Cardiac fibroblast (primary cell): ENCODE measurements around the gene MTHFD2L.
A peak's percentile ranks its signal among the peaks of the same experiment; 100 is the strongest.

Source experiments
- DNase-seq, 2 donors: peaks; one replicate each; pipeline versions ENCODE4 v3.0.0 to v3.0.0-alpha.2; 2010; ENCODE audit warnings: low read depth in 2 of 2
- H3K4me3 ChIP-seq, 2 donors: replicated peaks in 1 of 2; 1 replicate in 1 of 2; 2 replicates in 1 of 2; pipeline ENCODE4 v1.5.1; 2011; ENCODE audit warnings: low read depth in 2 of 2, low read length in 2 of 2, mild to moderate bottlenecking in 2 of 2, moderate library complexity in 1 of 2
- CTCF ChIP-seq: IDR thresholded peaks from one replicate; pipeline ENCODE4 v1.5.1; 2011; ENCODE audit warnings: low read depth, mild to moderate bottlenecking, low read length, inconsistent platforms

The MTHFD2L gene

DNA sequence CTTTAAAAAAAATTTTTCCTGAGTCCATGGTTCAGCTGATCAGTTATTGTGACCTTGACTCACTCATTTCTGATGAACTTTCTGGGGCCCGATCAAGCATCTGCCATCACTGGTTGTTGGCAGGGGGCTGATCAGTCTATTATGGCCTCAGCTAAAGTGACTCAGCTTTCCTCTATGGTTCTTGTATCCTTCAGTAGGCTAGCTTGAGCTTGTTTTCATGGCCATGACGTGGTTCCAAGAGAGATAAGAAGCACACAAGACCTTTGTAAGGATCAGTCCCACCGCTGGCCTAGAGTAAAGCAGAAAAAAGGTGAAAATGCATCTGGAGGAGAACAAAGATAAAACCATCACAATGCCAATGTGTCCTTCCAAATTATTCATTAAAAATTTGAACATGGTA is 120.6 kb downstream of the MTHFD2L start:
- H3K4me3 ChIP-seq, result no peak overlapping the region
- no peak for DNase-seq
- no peak for TF ChIP-seq CTCF

- no peak for DNase-seq
- H3K4me3 ChIP-seq, result no peak overlapping the region
- TF ChIP-seq CTCF, result no peak
Measured at GRCh38 chr4:74279716-74280115, 121.8 kb downstream of the MTHFD2L start.

DNA sequence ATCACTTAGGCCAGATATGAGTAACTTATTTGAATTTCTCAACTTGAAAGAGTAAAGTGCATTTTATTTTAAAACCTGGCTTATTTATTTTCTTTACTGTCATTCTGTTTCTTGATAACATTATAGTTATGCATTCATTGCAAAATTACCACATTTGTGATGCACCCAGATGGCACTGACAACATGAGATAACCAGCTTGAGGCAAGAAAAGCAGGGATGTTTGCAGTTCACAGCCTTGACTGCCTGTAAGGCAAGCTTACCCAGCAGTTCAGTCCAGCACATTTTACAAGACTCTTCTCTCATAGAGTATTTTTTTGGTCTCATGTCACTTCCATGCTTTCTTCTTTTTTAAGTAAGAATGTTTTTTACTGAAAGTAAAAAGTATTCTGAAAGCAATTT is 125.0 kb downstream of the MTHFD2L start:
- no peak overlapping the region for H3K4me3 ChIP-seq
- DNase-seq, result no peak
- TF ChIP-seq CTCF, result no peak

- H3K4me3 ChIP-seq, result no peak overlapping the region
- no peak for TF ChIP-seq CTCF
- peak; percentile 42 to 57 for DNase-seq
Measured at GRCh38 chr4:74283614-74284013, 125.7 kb downstream of the MTHFD2L start.

DNA sequence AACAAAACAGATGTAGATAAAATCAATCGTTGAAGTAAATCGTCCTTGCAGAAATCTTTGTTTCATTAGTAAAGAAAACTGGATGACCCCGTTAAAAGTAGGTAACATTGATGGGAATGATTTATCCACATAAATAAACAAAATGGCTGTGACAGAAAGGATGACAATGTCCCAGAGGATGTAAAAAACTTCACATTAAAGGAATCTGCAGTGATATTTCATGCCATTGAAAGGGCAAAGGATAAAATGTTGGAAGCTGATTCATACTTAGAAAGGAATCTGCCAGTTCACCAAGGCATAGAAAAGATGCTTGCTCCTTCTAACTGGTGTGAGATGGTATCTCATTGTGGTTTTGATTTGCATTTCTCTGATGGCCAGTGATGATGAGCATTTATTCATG is 126.1 kb downstream of the MTHFD2L start:
- TF ChIP-seq CTCF, result no peak
- H3K4me3 ChIP-seq, result no peak overlapping the region
- peak; percentile 45 to 66 for DNase-seq

DNA sequence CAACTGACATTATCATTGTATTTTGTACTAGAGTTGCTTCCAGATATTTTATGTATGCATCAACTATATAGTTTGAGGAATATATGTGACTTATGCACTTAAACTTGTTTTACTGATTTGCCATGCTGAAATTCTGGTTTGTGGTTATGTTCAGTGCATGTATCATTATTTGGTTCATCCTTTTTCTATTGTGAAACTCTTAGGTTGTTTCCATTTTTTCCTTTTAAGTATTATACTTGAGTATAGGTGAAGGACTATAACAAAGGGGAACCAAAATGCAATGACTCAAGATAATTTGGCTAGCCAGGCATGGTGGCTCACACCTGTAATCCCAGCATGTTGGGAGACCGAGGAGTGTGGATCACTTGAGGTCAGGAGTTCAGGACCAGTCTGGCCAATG is 129.2 kb downstream of the MTHFD2L start:
- TF ChIP-seq CTCF, result no peak
- H3K4me3 ChIP-seq, result no peak overlapping the region
- DNase-seq, result no peak

DNA sequence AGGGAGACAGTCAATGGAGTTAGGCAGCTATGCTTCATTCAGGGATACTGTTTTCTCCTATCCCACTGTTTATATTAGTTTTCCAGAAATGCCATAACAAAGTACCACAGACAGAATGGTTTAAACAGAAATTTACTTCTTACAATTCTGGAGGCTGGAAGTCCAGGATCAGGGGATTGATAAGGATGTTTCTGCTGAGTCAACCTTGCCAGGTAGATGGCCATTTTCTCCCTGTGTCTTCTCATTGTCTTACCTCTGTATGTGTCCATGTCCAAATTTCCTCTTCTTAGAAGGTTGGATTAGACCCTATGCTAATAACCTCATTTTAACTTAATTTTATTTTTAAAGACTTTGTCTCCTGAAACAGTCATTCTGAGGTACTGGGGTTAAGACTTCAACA is 129.9 kb downstream of the MTHFD2L start:
- TF ChIP-seq CTCF, result no peak
- no peak overlapping the region for H3K4me3 ChIP-seq
- no peak for DNase-seq
